Liver (tissue), 3 donors: ENCODE measurements around the gene THEM5.

Experiments used
- CTCF ChIP-seq: fragments of 150-350 bp; IDR thresholded peaks from 2 replicates; pipeline ENCODE4 v1.5.1; 2017; ENCODE audit warnings: improper control_type of control experiment, low read depth, low read length; ENCODE audit not compliant: missing input control
- GABPA ChIP-seq, 2 donors: IDR thresholded peaks in 1 of 2; conservative IDR thresholded peaks in 1 of 2; 2 replicates each; pipeline ENCODE4 v1.6.1; 2016; ENCODE audit warnings: antibody characterized with exemption in 2 of 2, mild to moderate bottlenecking in 1 of 2, moderate library complexity in 1 of 2
- HNF4A ChIP-seq, 2 donors: conservative IDR thresholded peaks; 2 replicates each; pipeline ENCODE4 v1.6.1; 2016; ENCODE audit warnings: antibody characterized with exemption in 2 of 2, mild to moderate bottlenecking in 2 of 2
- JUND ChIP-seq, 2 donors: IDR thresholded peaks; 2 replicates each; pipeline ENCODE4 v1.6.1; 2016; ENCODE audit warnings: antibody characterized with exemption in 2 of 2
- MAX ChIP-seq: IDR thresholded peaks from 2 replicates; pipeline ENCODE4 v1.6.1; 2016; ENCODE audit warnings: antibody characterized with exemption
- RAD21 ChIP-seq, 2 donors: IDR thresholded peaks; 2 replicates each; pipeline ENCODE4 v1.6.1; 2016; ENCODE audit warnings: antibody characterized with exemption in 2 of 2, mild to moderate bottlenecking in 2 of 2
- REST ChIP-seq: IDR thresholded peaks from 2 replicates; pipeline ENCODE4 v1.6.1; 2016; ENCODE audit warnings: antibody characterized with exemption, mild to moderate bottlenecking
- RXRA ChIP-seq, 2 donors: IDR thresholded peaks; 2 replicates each; pipeline ENCODE4 v1.6.1; 2017 to 2018; ENCODE audit warnings: antibody characterized with exemption in 2 of 2, mild to moderate bottlenecking in 1 of 2
- TAF1 ChIP-seq: conservative IDR thresholded peaks from 2 replicates; pipeline ENCODE4 v1.6.1; 2016; ENCODE audit warnings: antibody characterized with exemption, mild to moderate bottlenecking
- ZBTB33 ChIP-seq: IDR thresholded peaks from 2 replicates; pipeline ENCODE4 v1.6.1; 2016; ENCODE audit warnings: antibody characterized with exemption
- donor health status: healthy.
- donor health status: healthy.

- TF ChIP-seq CTCF (no peak), GABPA (IDR thresholded peaks at IDR 0.05 in 1 of 2, conservative IDR thresholded peaks at IDR 0.05 in 1 of 2) (no peak), JUND (IDR thresholded peaks at IDR 0.05) (no peak), REST (no peak), MAX (no peak), RXRA (IDR thresholded peaks at IDR 0.05) (no peak), ZBTB33 (no peak), HNF4A (conservative IDR thresholded peaks at IDR 0.05) (no peak), TAF1 (no peak), RAD21 (IDR thresholded peaks at IDR 0.05) (no peak)
Observed at GRCh38 chr1:151843398-151843797, 10.1 kb downstream of the THEM5 start.
